Neural progenitor cell (in vitro differentiated cells): Measurements from ENCODE around the gene KLF2. TPM values are rescaled to one million over a fixed set of nuclear protein-coding genes. Genes with fewer than 3 reads are reported as not detected.

Experiments
- total RNA-seq: library from RNA; depleted of rRNA; stranded (reverse); fragments of >200 nt; gene quantifications from 2 replicates; pipeline ENCODE4 v1.2.3, GENCODE V29; 2015; ENCODE audit warnings: low replicate concordance

KLF2 gene
- total RNA-seq, 1 donor from 2014 or later = not detected

Other genes starting within 250 kb of the KLF2 start
- 446 and 535 TPM in 2 replicates for gene TPM4, start 248.3 kb upstream of the KLF2 start, total RNA-seq
- 39.2 and 61.7 TPM in 2 replicates for gene RAB8A, start 212.9 kb upstream of the KLF2 start, total RNA-seq
- not detected in 2 replicates for gene HSH2D, start 181.1 kb upstream of the KLF2 start, total RNA-seq
- gene CIB3, start 151.3 kb upstream of the KLF2 start, total RNA-seq = not detected in 2 replicates
- gene FAM32A, start 139.4 kb upstream of the KLF2 start, total RNA-seq = 137 and 139 TPM in 2 replicates
- 26.5 and 53.3 TPM in 2 replicates for gene AP1M1, start 126.9 kb upstream of the KLF2 start, total RNA-seq
- gene EPS15L1, start 147.1 kb downstream of the KLF2 start, total RNA-seq = 15.8 and 24.4 TPM in 2 replicates
- 0.09 and 2.0 TPM in 2 replicates for gene CALR3, start 171.3 kb downstream of the KLF2 start, total RNA-seq
- 10.9 and 13.2 TPM in 2 replicates for gene C19orf44, start 171.6 kb downstream of the KLF2 start, total RNA-seq
- 5.5 and 13.7 TPM in 2 replicates for gene CHERP, start 217.6 kb downstream of the KLF2 start, total RNA-seq
- 16.4 and 24.8 TPM in 2 replicates for gene SLC35E1, start 247.6 kb downstream of the KLF2 start, total RNA-seq